GM19240 (cell line): ENCODE data around the gene PSMA1.
A peak's percentile ranks its signal among the peaks of the same experiment; 100 is the strongest.
"Not testable (repeated sequence)": the region's sequence is repeated elsewhere in the genome, so short reads cannot be mapped to it uniquely, and the experiment has no call there.

Experiments used
- DNase-seq: peaks from one replicate; pipeline ENCODE4 v3.0.0; 2011; ENCODE audit warnings: low spot score; ENCODE audit not compliant: insufficient read length

The PSMA1 gene

GRCh38 chr11:14535166-14535565, 15.0 kb upstream of the PSMA1 start:
- DNase-seq = not testable (repeated sequence)

GRCh38 chr11:14529951-14530350, 9.8 kb upstream of the PSMA1 start:
- no peak for DNase-seq

GRCh38 chr11:14529321-14529720, 9.1 kb upstream of the PSMA1 start:
- DNase-seq = no peak

GRCh38 chr11:14522801-14523200, 2.6 kb upstream of the PSMA1 start:
- DNase-seq = no peak

- no peak for DNase-seq
Observed at GRCh38 chr11:14522245-14522644, 2.1 kb upstream of the PSMA1 start.

GRCh38 chr11:14520747-14521151, 563 bp upstream of the PSMA1 start:
- no peak for DNase-seq

GRCh38 chr11:14519597-14519916, 629 bp downstream of the PSMA1 start:
- DNase-seq = no peak

GRCh38 chr11:14518820-14519219, 1.4 kb downstream of the PSMA1 start:
- DNase-seq = no peak

- DNase-seq = no peak
Observed at GRCh38 chr11:14513800-14514199, 6.4 kb downstream of the PSMA1 start.

- no peak for DNase-seq
Observed at GRCh38 chr11:14506532-14506931, 13.7 kb downstream of the PSMA1 start.

- no peak for DNase-seq
Observed at GRCh38 chr11:14503023-14503422, 17.2 kb downstream of the PSMA1 start.

GRCh38 chr11:14502039-14502438, 18.1 kb downstream of the PSMA1 start:
- DNase-seq = no peak

GRCh38 chr11:14500181-14500651, 20.0 kb downstream of the PSMA1 start:
- DNase-seq = peak; percentile 7

- peak; percentile 52 for DNase-seq
Observed at GRCh38 chr11:14499560-14500180, 20.5 kb downstream of the PSMA1 start, which contains the start of gene COPB1. TSS of gene COPB1 (minus strand) at chr11:14499811. CDS start at chr11:14498928, 883 bp downstream.

GRCh38 chr11:14499178-14499559, 21.0 kb downstream of the PSMA1 start:
- DNase-seq = peak; percentile 0

- DNase-seq = no peak
Observed at GRCh38 chr11:14480716-14481115, 39.5 kb downstream of the PSMA1 start.

- no peak for DNase-seq
Observed at GRCh38 chr11:14471127-14471526, 49.1 kb downstream of the PSMA1 start.

- DNase-seq = no peak
Observed at GRCh38 chr11:14463623-14464022, 56.6 kb downstream of the PSMA1 start.

GRCh38 chr11:14460147-14460546, 60.0 kb downstream of the PSMA1 start:
- DNase-seq = no peak

GRCh38 chr11:14458377-14458776, 61.8 kb downstream of the PSMA1 start:
- DNase-seq = no peak

GRCh38 chr11:14455648-14456430, 64.3 kb downstream of the PSMA1 start:
- no peak for DNase-seq
